Suprapubic skin (tissue), 4 donors: Measurements from ENCODE around the gene SHROOM3. TPM values are rescaled to one million over a fixed set of nuclear protein-coding genes. Genes with fewer than 3 reads are reported as not detected.
A peak's percentile ranks its signal among the peaks of the same experiment; 100 is the strongest.

Source experiments
- DNase-seq, 2 donors: peaks; one replicate each; pipeline ENCODE4 v3.0.0-alpha.2; 2019; ENCODE audit warnings: low spot score in 2 of 2
- H3K27ac ChIP-seq: fragments of 200-600 bp; sonication (generic); one replicate; pipeline ENCODE4 v1.5.1; 2019
- H3K27me3 ChIP-seq: fragments of 200-600 bp; sonication (generic); one replicate; pipeline ENCODE4 v1.5.1; 2019
- H3K36me3 ChIP-seq: fragments of 200-600 bp; sonication (generic); one replicate; pipeline ENCODE4 v1.5.1; 2019
- H3K4me1 ChIP-seq: fragments of 200-600 bp; sonication (generic); one replicate; pipeline ENCODE4 v1.5.1; 2019
- H3K4me3 ChIP-seq: fragments of 200-600 bp; sonication (generic); one replicate; pipeline ENCODE4 v1.5.1; 2019; ENCODE audit warnings: mild to moderate bottlenecking
- H3K9me3 ChIP-seq: fragments of 200-600 bp; sonication (generic); one replicate; pipeline ENCODE4 v1.5.1; 2019
- CTCF ChIP-seq, 2 donors: fragments of 200-600 bp in 1 of 2; fragments of 450-650 bp in 1 of 2; sonication (generic) in 1 of 2; IDR thresholded peaks; one replicate each; pipeline ENCODE4 v1.5.1; 2016 to 2019; ENCODE audit warnings: antibody characterized with exemption in 2 of 2, mild to moderate bottlenecking in 1 of 2, moderate library complexity in 1 of 2
- EP300 ChIP-seq: sonication (generic); formaldehyde crosslinking; IDR thresholded peaks from one replicate; pipeline ENCODE4 v1.6.1; 2017; ENCODE audit warnings: antibody characterized with exemption
- POLR2A ChIP-seq, 2 donors: fragments of 450-650 bp; IDR thresholded peaks; one replicate each; pipeline ENCODE4 v1.6.1; 2017; ENCODE audit warnings: antibody characterized with exemption in 2 of 2, mild to moderate bottlenecking in 2 of 2, moderate library complexity in 2 of 2
- POLR2AphosphoS5 ChIP-seq, 3 donors: sonication (generic); formaldehyde crosslinking; IDR thresholded peaks; one replicate each; pipeline ENCODE4 v1.6.1; 2017; ENCODE audit warnings: antibody characterized with exemption in 3 of 3
- WGBS: methylation state at CpG from one replicate; pipeline ENCODE4 v1.1.5; 2018; 5-methylcytosine and 5-hydroxymethylcytosine counted together
- total RNA-seq, 4 donors: library from RNA; depleted of rRNA; stranded (reverse); fragments of >200 nt; gene quantifications; one replicate each; pipeline ENCODE4 v1.1.0, GENCODE V29; 2016

The SHROOM3 gene
- total RNA-seq, 4 donors from 2014 or later: 25.7 to 41.4 (median 29.8) TPM

DNA sequence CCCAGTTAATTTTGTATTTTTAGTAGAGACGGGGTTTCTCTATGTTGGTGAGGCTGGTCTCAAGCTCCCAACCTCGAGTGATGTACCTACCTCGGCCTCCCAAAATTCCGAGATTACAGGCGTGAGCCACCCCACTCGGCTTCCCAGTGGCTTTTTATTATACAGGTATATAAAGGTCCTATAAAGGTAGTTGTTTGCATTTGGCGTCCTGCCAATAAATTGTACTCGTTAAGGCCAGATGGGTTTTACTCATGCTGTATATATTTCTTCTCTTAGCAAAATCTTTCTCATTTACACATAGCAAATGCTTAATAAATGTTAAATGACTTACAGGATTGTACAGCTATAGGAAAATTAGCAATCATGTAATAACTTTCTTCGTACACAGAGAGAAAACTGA lies 6.9 kb downstream of the SHROOM3 start:
- no peaks in the 10 kb centered on the region for H3K27me3 ChIP-seq
- H3K36me3 ChIP-seq: no peaks in the 10 kb centered on the region
- TF ChIP-seq POLR2AphosphoS5 (IDR thresholded peaks at IDR 0.05): no peak
- no peak overlapping the region for H3K27ac ChIP-seq
- H3K4me1 ChIP-seq: no peaks in the 10 kb centered on the region
- H3K4me3 ChIP-seq: no peak overlapping the region
- no peak for DNase-seq
- H3K9me3 ChIP-seq: no peaks in the 10 kb centered on the region
- WGBS: 79% methylated on average over 9 of the region's 9 CpGs

GRCh38 chr4:76442807-76443206 lies 7.8 kb downstream of the SHROOM3 start:
- Histone ChIP-seq H3K27ac (no peak overlapping the region), H3K9me3 (no peaks in the 10 kb centered on the region)
- no peak for DNase-seq

GRCh38 chr4:76443376-76443775 lies 8.3 kb downstream of the SHROOM3 start:
- H3K4me3 ChIP-seq: no peak overlapping the region
- H3K36me3 ChIP-seq: no peaks in the 10 kb centered on the region
- H3K9me3 ChIP-seq: no peaks in the 10 kb centered on the region
- H3K27ac ChIP-seq: no peak overlapping the region
- no peaks in the 10 kb centered on the region for H3K27me3 ChIP-seq
- H3K4me1 ChIP-seq: peaks cover 3% of the 10 kb centered on the region
- TF ChIP-seq CTCF (IDR thresholded peaks at IDR 0.05): no peak
- TF ChIP-seq POLR2A (IDR thresholded peaks at IDR 0.05): no peak
- no peak for TF ChIP-seq EP300
- no peak for TF ChIP-seq POLR2AphosphoS5 (IDR thresholded peaks at IDR 0.05)
- WGBS: 91% methylated on average over 1 of the region's 1 CpG
- no peak for DNase-seq

More at GRCh38 chr4:76442807-76443206, 7.8 kb downstream of the SHROOM3 start:
- Histone ChIP-seq H3K27me3 (no peaks in the 10 kb centered on the region), H3K4me3 (no peak overlapping the region), H3K36me3 (no peaks in the 10 kb centered on the region), H3K4me1 (peaks cover 3% of the 10 kb centered on the region)
- 88% methylated on average over 3 of the region's 3 CpGs for WGBS
- no peak for TF ChIP-seq POLR2A (IDR thresholded peaks at IDR 0.05)
- TF ChIP-seq POLR2AphosphoS5 (IDR thresholded peaks at IDR 0.05): no peak
- no peak for TF ChIP-seq CTCF (IDR thresholded peaks at IDR 0.05)
- no peak for TF ChIP-seq EP300

DNA sequence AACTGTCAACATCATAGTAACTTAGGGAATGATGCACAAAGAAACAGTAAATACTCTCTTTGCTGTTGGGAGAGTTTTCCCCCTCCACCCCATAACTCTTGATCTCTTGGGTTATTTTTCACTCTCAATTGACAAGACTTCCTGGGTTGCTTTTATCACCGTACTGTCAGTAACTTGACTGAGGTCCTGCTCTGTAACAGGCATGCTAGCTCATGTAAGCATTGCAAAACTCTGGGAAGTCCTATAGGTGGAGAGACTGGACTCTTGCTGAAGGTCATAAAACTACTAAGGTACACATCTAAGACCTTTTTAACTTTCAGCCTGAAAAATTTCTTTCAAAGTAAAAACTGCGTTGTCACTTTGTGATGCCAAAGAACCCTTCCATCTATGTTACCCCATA lies 10.9 kb downstream of the SHROOM3 start:
- WGBS: 91% methylated on average over 2 of the region's 2 CpGs
- no peak overlapping the region for H3K4me3 ChIP-seq

GRCh38 chr4:76447393-76447851 lies 12.4 kb downstream of the SHROOM3 start:
- 29% methylated on average over 1 of the region's 1 CpG for WGBS
- Histone ChIP-seq H3K4me3 (no peak overlapping the region), H3K4me1 (peaks cover 3% of the 10 kb centered on the region), H3K27me3 (no peaks in the 10 kb centered on the region), H3K36me3 (no peaks in the 10 kb centered on the region), H3K9me3 (no peaks in the 10 kb centered on the region), H3K27ac (peak overlapping the region; percentile 50)
- TF ChIP-seq EP300: no peak
- no peak for TF ChIP-seq POLR2A (IDR thresholded peaks at IDR 0.05)
- no peak for TF ChIP-seq POLR2AphosphoS5 (IDR thresholded peaks at IDR 0.05)
- TF ChIP-seq CTCF (IDR thresholded peaks at IDR 0.05): no peak
- no peak for DNase-seq

More for the DNA sequence above, 10.9 kb downstream of the SHROOM3 start:
- TF ChIP-seq CTCF (IDR thresholded peaks at IDR 0.05) (no peak), POLR2AphosphoS5 (IDR thresholded peaks at IDR 0.05) (no peak), POLR2A (IDR thresholded peaks at IDR 0.05) (no peak), EP300 (no peak)
- Histone ChIP-seq H3K27me3 (no peaks in the 10 kb centered on the region), H3K27ac (no peak overlapping the region), H3K36me3 (no peaks in the 10 kb centered on the region), H3K9me3 (no peaks in the 10 kb centered on the region), H3K4me1 (peaks cover 3% of the 10 kb centered on the region)
- no peak for DNase-seq

- no peaks in the 10 kb centered on the region for H3K27me3 ChIP-seq
- no peak overlapping the region for H3K4me3 ChIP-seq
- H3K4me1 ChIP-seq: peaks cover 3% of the 10 kb centered on the region
- TF ChIP-seq POLR2AphosphoS5 (IDR thresholded peaks at IDR 0.05) (no peak), POLR2A (IDR thresholded peaks at IDR 0.05) (no peak), EP300 (no peak), CTCF (IDR thresholded peaks at IDR 0.05) (no peak)
- H3K36me3 ChIP-seq: no peaks in the 10 kb centered on the region
- DNase-seq: no peak
- no peaks in the 10 kb centered on the region for H3K9me3 ChIP-seq
- 88% methylated on average over 3 of the region's 3 CpGs for WGBS
- no peak overlapping the region for H3K27ac ChIP-seq
Observed at GRCh38 chr4:76448211-76448610, 13.2 kb downstream of the SHROOM3 start.
